ENCODE data around the gene SCNM1. TPM values are rescaled to one million over a fixed set of nuclear protein-coding genes. Genes with fewer than 3 reads are reported as not detected.

Gene SCNM1
- polyA plus RNA-seq, 3 donors, result 74.9 to 110 (median 103) TPM

- no peak overlapping the region for H3K9ac ChIP-seq (ENCODE audit: insufficient read depth, low read length, poor library complexity, severe bottlenecking)
- peaks cover 33 to 79% of the 10 kb centered on the region in 2 donors for H3K36me3 ChIP-seq (replicated peaks in 1 of 2; ENCODE audit: control insufficient read depth in 1 of 2, insufficient read depth in 2 of 2, low read length in 2 of 2)
- Mint-ChIP-seq H3K4me1 (peaks cover 9% of the 10 kb centered on the region), H3K4me3 (no peak overlapping the region), H3K27ac (peak overlapping the region in 1 of 7 donors; percentile 6), H3K27me3 (ENCODE audit: low read depth in 3 of 3) (no peaks in the 10 kb centered on the region), H3K9me3 (no peaks in the 10 kb centered on the region), H3K36me3 (peaks cover 44 to 86% of the 10 kb centered on the region in 2 donors)
- no peaks in the 10 kb centered on the region for H3K9me3 ChIP-seq (replicated peaks in 1 of 2; ENCODE audit: control insufficient read depth in 1 of 2, insufficient read depth in 1 of 2, low read length in 2 of 2)
- no CpG with 5 or more reads among the region's 1 CpG for WGBS (ENCODE audit: insufficient coverage)
- TF ChIP-seq CTCF (IDR thresholded peaks at IDR 0.05), result no peak
- intact Hi-C loops (cut with micrococcal nuclease), result no loop called here
- no peak overlapping the region for H3K4me2 ChIP-seq (replicated peaks; ENCODE audit: extremely low read depth, low read length, poor library complexity, severe bottlenecking)
- H3K27ac ChIP-seq (ENCODE audit: low read depth in 1 of 2, low read length in 2 of 2), result no peak overlapping the region
- peaks cover 92% of the 10 kb centered on the region for H3K79me2 ChIP-seq (ENCODE audit: insufficient read depth, low read length)
- H4K20me1 ChIP-seq (ENCODE audit: insufficient read depth, low read length), result peaks cover 52% of the 10 kb centered on the region
- H2AFZ ChIP-seq (ENCODE audit: insufficient read depth, low read depth, low read length, poor library complexity, severe bottlenecking), result no peak overlapping the region
- DNase-seq, result no peak
- no peak overlapping the region for H3K4me3 ChIP-seq (replicated peaks in 1 of 3; ENCODE audit: low read depth in 2 of 3, low read length in 3 of 3)
- H3K4me1 ChIP-seq (ENCODE audit: control insufficient read depth in 1 of 2, insufficient read depth in 2 of 2, low read length in 2 of 2), result no peaks in the 10 kb centered on the region
- H3K27me3 ChIP-seq (ENCODE audit: control insufficient read depth in 2 of 2, insufficient read depth in 2 of 2, low read length in 2 of 2), result no peaks in the 10 kb centered on the region
These were observed 44.9 kb downstream of the SCNM1 start for GRCh38 chr1:151210830-151211229.

GRCh38 chr1:151211972-151212705 is 46.2 kb downstream of the SCNM1 start:
- no peak for TF ChIP-seq CTCF (IDR thresholded peaks at IDR 0.05)
- DNase-seq, result no peak
- H3K4me3 ChIP-seq (replicated peaks in 1 of 3; ENCODE audit: low read depth in 2 of 3, low read length in 3 of 3), result no peak overlapping the region
- no peak overlapping the region for H3K9ac ChIP-seq (ENCODE audit: insufficient read depth, low read length, poor library complexity, severe bottlenecking)
- Mint-ChIP-seq H3K9me3 (no peaks in the 10 kb centered on the region), H3K27me3 (ENCODE audit: low read depth in 3 of 3) (no peaks in the 10 kb centered on the region), H3K27ac (peak overlapping the region in 4 of 7 donors; percentile 46 to 80 (median 68)), H3K36me3 (peaks cover 36 to 80% of the 10 kb centered on the region in 2 donors), H3K4me3 (no peak overlapping the region), H3K4me1 (peaks cover 7% of the 10 kb centered on the region)
- H3K4me1 ChIP-seq (ENCODE audit: control insufficient read depth in 1 of 2, insufficient read depth in 2 of 2, low read length in 2 of 2), result no peaks in the 10 kb centered on the region
- no peak overlapping the region for H3K4me2 ChIP-seq (replicated peaks; ENCODE audit: extremely low read depth, low read length, poor library complexity, severe bottlenecking)
- H3K27me3 ChIP-seq (ENCODE audit: control insufficient read depth in 2 of 2, insufficient read depth in 2 of 2, low read length in 2 of 2), result no peaks in the 10 kb centered on the region
- peaks cover 92% of the 10 kb centered on the region for H3K79me2 ChIP-seq (ENCODE audit: insufficient read depth, low read length)
- H3K9me3 ChIP-seq (replicated peaks in 1 of 2; ENCODE audit: control insufficient read depth in 1 of 2, insufficient read depth in 1 of 2, low read length in 2 of 2), result no peaks in the 10 kb centered on the region
- peaks cover 61% of the 10 kb centered on the region for H4K20me1 ChIP-seq (ENCODE audit: insufficient read depth, low read length)
- intact Hi-C loops (cut with micrococcal nuclease), result no loop called here
- peaks cover 24 to 69% of the 10 kb centered on the region in 2 donors for H3K36me3 ChIP-seq (replicated peaks in 1 of 2; ENCODE audit: control insufficient read depth in 1 of 2, insufficient read depth in 2 of 2, low read length in 2 of 2)
- WGBS (ENCODE audit: insufficient coverage), result 94% methylated on average over 9 of the region's 15 CpGs
- no peak overlapping the region for H2AFZ ChIP-seq (ENCODE audit: insufficient read depth, low read depth, low read length, poor library complexity, severe bottlenecking)
- H3K27ac ChIP-seq (ENCODE audit: low read depth in 1 of 2, low read length in 2 of 2), result no peak overlapping the region
